GM12892 (cell line): ENCODE results near the gene MTFP1.

Source experiments
- POLR2A ChIP-seq: IDR thresholded peaks from 2 replicates; pipeline ENCODE4 v1.6.1; 2011; ENCODE audit warnings: low read depth, low read length, control low read depth
- POLR2AphosphoS5 ChIP-seq: IDR thresholded peaks from 2 replicates; pipeline ENCODE4 v1.6.1; 2011; ENCODE audit warnings: low read depth, low read length, control low read depth
- TAF1 ChIP-seq: IDR thresholded peaks from 2 replicates; pipeline ENCODE4 v1.6.1; 2011; ENCODE audit warnings: low read depth, mild to moderate bottlenecking, control low read depth, low read length, borderline replicate concordance

- no peak for TF ChIP-seq POLR2A
- TF ChIP-seq TAF1 = no peak
- no peak for TF ChIP-seq POLR2AphosphoS5
Observed at GRCh38 chr22:30424534-30425326, 838 bp upstream of the MTFP1 start.
